HCT116 (cell line): ENCODE data around the gene MAP4K2. TPM values are rescaled to one million over a fixed set of nuclear protein-coding genes. Genes with fewer than 3 reads are reported as not detected.

Experiments
- ATAC-seq: fragments of 200-7000 bp; cut with Tn5 transposase; 2 replicates; pipeline ENCODE4 v1.9.1; 2020; ENCODE audit warnings: mild to moderate bottlenecking, moderate library complexity
- BruUV-seq: library from RNA; stranded (reverse); fragments of 400-500 nt; replicated peaks from 2 replicates; lab custom pipeline; 2021; lab: Mats Ljungman, UMichigan
- CTCF ChIA-PET: fragments of 300-600 bp; sonication (Branson Sonifier 250); formaldehyde crosslinking; loops from one replicate; lab custom pipeline; 2021; ENCODE audit warnings: antibody characterized with exemption; lab: Charles Lee
- POLR2A ChIA-PET: fragments of 300-600, 350-600 bp; sonication (Branson Sonifier 250); formaldehyde crosslinking; loops from one replicate; lab custom pipeline; 2021; ENCODE audit warnings: antibody characterized with exemption; lab: Charles Lee
- RAD21 ChIA-PET, 2 experiments: fragments of 300-600 bp; sonication (Branson Sonifier 250); formaldehyde crosslinking; loops; one replicate each; lab custom pipeline; 2023; ENCODE audit warnings: low total read pairs in 2 of 2; ENCODE audit not compliant: uncharacterized antibody in 2 of 2, unreplicated experiment in 2 of 2, low non-redundant PET in 1 of 2; lab: Charles Lee
- DNase-seq: peaks from one replicate; pipeline ENCODE4 v3.0.0-alpha.2; 2010; ENCODE audit warnings: low read depth, low spot score
- H2AFZ ChIP-seq: fragments of 200-600 bp; shearing (Covaris generic), sonication (generic); 2 replicates; pipeline ENCODE4 v1.6.1; 2017; ENCODE audit warnings: low read depth, mixed run types, mixed read lengths, antibody characterized with exemption, low read length; ENCODE audit not compliant: poor library complexity, severe bottlenecking
- H3K27ac ChIP-seq: 2 replicates; pipeline ENCODE4 v1.5.1; 2012; ENCODE audit warnings: low read depth, low read length
- H3K27me3 ChIP-seq: fragments of 200-600 bp; sonication (generic); 2 replicates; pipeline ENCODE4 v1.6.1; 2016; ENCODE audit warnings: mixed run types, low read length, mixed read lengths; ENCODE audit not compliant: insufficient read depth
- H3K36me3 ChIP-seq, 2 experiments: fragments of 200-500 bp in 1 of 2; fragments of 200-600 bp in 1 of 2; sonication (Bioruptor generic) in 1 of 2; sonication (generic) in 1 of 2; 2 replicates each; pipeline versions ENCODE4 v1.5.1 to v1.6.1; 2014 to 2016; ENCODE audit warnings: low read length in 2 of 2, inconsistent platforms in 1 of 2, mixed read lengths in 1 of 2, mixed run types in 1 of 2; ENCODE audit not compliant: insufficient read depth in 2 of 2, control insufficient read depth in 1 of 2
- H3K4me1 ChIP-seq, 2 experiments: fragments of 200-600 bp in 1 of 2; sonication (generic) in 1 of 2; 2 replicates each; pipeline versions ENCODE4 v1.5.1 to v1.6.1; 2012 to 2017; ENCODE audit warnings: low read length in 2 of 2, inconsistent platforms in 1 of 2, mild to moderate bottlenecking in 1 of 2, mixed read lengths in 1 of 2, mixed run types in 1 of 2, moderate library complexity in 1 of 2; ENCODE audit not compliant: insufficient read depth in 2 of 2, control insufficient read depth in 1 of 2
- H3K4me2 ChIP-seq: fragments of 200-600 bp; sonication (generic); 2 replicates; pipeline ENCODE4 v1.6.1; 2017; ENCODE audit warnings: mixed run types, low read length, mixed read lengths
- H3K4me3 ChIP-seq, 2 experiments: fragments of 200-600 bp in 1 of 2; sonication (generic) in 1 of 2; replicated peaks in 1 of 2; 2 replicates each; pipeline ENCODE4 v1.5.1; 2011 to 2016; ENCODE audit warnings: low read length in 2 of 2, control low read depth in 1 of 2, low read depth in 1 of 2, mild to moderate bottlenecking in 1 of 2, mixed read lengths in 1 of 2, mixed run types in 1 of 2
- H3K79me2 ChIP-seq: fragments of 200-600 bp; sonication (generic); 2 replicates; pipeline ENCODE4 v1.6.1; 2017; ENCODE audit warnings: mild to moderate bottlenecking, mixed run types, low read length, moderate library complexity, mixed read lengths; ENCODE audit not compliant: insufficient read depth
- H3K9ac ChIP-seq: fragments of 200-600 bp; sonication (generic); 2 replicates; pipeline ENCODE4 v1.6.1; 2016; ENCODE audit warnings: low read length, mixed read lengths
- H3K9me2 ChIP-seq: fragments of 200-600 bp; sonication (generic), shearing (Covaris generic); 2 replicates; pipeline ENCODE4 v1.6.1; 2017; ENCODE audit warnings: mixed run types, mild to moderate bottlenecking, moderate library complexity; ENCODE audit not compliant: insufficient read depth
- H3K9me3 ChIP-seq, 2 experiments: fragments of 200-500 bp in 1 of 2; fragments of 200-600 bp in 1 of 2; sonication (Bioruptor generic) in 1 of 2; sonication (generic) in 1 of 2; 2 replicates each; pipeline ENCODE4 v1.6.1; 2014 to 2017; ENCODE audit warnings: low read length in 2 of 2, mixed read lengths in 2 of 2, inconsistent platforms in 1 of 2, low read depth in 1 of 2, mild to moderate bottlenecking in 1 of 2, mixed run types in 1 of 2, moderate library complexity in 1 of 2; ENCODE audit not compliant: control insufficient read depth in 1 of 2, insufficient read depth in 1 of 2
- H4K20me1 ChIP-seq: fragments of 200-600 bp; sonication (generic), shearing (Covaris generic); 2 replicates; pipeline ENCODE4 v1.6.1; 2017; ENCODE audit warnings: mixed run types, mild to moderate bottlenecking, moderate library complexity; ENCODE audit not compliant: insufficient read depth
- ATF3 ChIP-seq: IDR thresholded peaks from 2 replicates; pipeline ENCODE4 v1.6.1; 2012
- CBX3 ChIP-seq: IDR thresholded peaks from 2 replicates; pipeline ENCODE4 v1.6.1; 2012; ENCODE audit warnings: low read depth
- CEBPB ChIP-seq: IDR thresholded peaks from 2 replicates; pipeline ENCODE4 v1.6.1; 2012; ENCODE audit warnings: low read depth
- EGR1 ChIP-seq: IDR thresholded peaks from 2 replicates; pipeline ENCODE4 v1.6.1; 2012; ENCODE audit warnings: low read depth
- ELF1 ChIP-seq: IDR thresholded peaks from 2 replicates; pipeline ENCODE4 v1.6.1; 2012; ENCODE audit warnings: low read depth, borderline replicate concordance
- EZH2 ChIP-seq: fragments of 200-600 bp; sonication (generic); IDR thresholded peaks from 2 replicates; pipeline ENCODE4 v1.6.1; 2017; ENCODE audit warnings: antibody characterized with exemption, mixed run types
- EZH2phosphoT487 ChIP-seq: fragments of 200-600 bp; IDR thresholded peaks from 2 replicates; pipeline ENCODE4 v1.6.1; 2018; ENCODE audit warnings: antibody characterized with exemption, borderline replicate concordance
- JUND ChIP-seq: IDR thresholded peaks from 2 replicates; pipeline ENCODE4 v1.6.1; 2012
- POLR2AphosphoS5 ChIP-seq: IDR thresholded peaks from 2 replicates; pipeline ENCODE4 v1.6.1; 2011; ENCODE audit warnings: mild to moderate bottlenecking, low read depth, low read length, moderate library complexity
- REST ChIP-seq: IDR thresholded peaks from 2 replicates; pipeline ENCODE4 v1.6.1; 2012; ENCODE audit warnings: low read depth
- SIN3A ChIP-seq: IDR thresholded peaks from 2 replicates; pipeline ENCODE4 v1.6.1; 2012; ENCODE audit warnings: low read depth
- SP1 ChIP-seq: IDR thresholded peaks from 2 replicates; pipeline ENCODE4 v1.6.1; 2012; ENCODE audit warnings: low read depth
- SRF ChIP-seq: IDR thresholded peaks from 2 replicates; pipeline ENCODE4 v1.6.1; 2012; ENCODE audit warnings: low read depth
- TCF7L2 ChIP-seq: IDR thresholded peaks from 2 replicates; pipeline ENCODE4 v1.7.0; 2011; ENCODE audit warnings: borderline replicate concordance, inconsistent platforms; ENCODE audit not compliant: insufficient read depth, insufficient read length; ENCODE audit errors: extremely low read depth
- YY1 ChIP-seq: IDR thresholded peaks from 2 replicates; pipeline ENCODE4 v1.6.1; 2011; ENCODE audit warnings: low read length, low read depth, moderate library complexity, mild to moderate bottlenecking; ENCODE audit not compliant: insufficient replicate concordance; ENCODE audit errors: extremely low read depth
- ZBTB33 ChIP-seq: IDR thresholded peaks from 2 replicates; pipeline ENCODE4 v1.6.1; 2011; ENCODE audit warnings: mild to moderate bottlenecking, low read length, moderate library complexity; ENCODE audit not compliant: insufficient replicate concordance; ENCODE audit errors: extremely low read depth
- ZFX ChIP-seq: fragments of 450-650 bp; IDR thresholded peaks from 2 replicates; pipeline ENCODE4 v1.6.1; 2017
- intact Hi-C: fragments of 100-400 bp; cut with micrococcal nuclease; formaldehyde crosslinking; loops from 2 replicates; pipeline ENCODE4 v1.10.0; 2022
- total RNA-seq: library from RNA; stranded (reverse); gene quantifications from one replicate; pipeline ENCODE4 v1.2.1, GENCODE V29; 2021; ENCODE audit not compliant: unreplicated experiment
- TF ChIP-seq, protein P1 (sequence below): IDR thresholded peaks from 2 replicates; pipeline ENCODE4 v1.6.1; 2012

MAP4K2 gene
- total RNA-seq, 1 experiment from 2014 or later, result 44.2 TPM

DNA sequence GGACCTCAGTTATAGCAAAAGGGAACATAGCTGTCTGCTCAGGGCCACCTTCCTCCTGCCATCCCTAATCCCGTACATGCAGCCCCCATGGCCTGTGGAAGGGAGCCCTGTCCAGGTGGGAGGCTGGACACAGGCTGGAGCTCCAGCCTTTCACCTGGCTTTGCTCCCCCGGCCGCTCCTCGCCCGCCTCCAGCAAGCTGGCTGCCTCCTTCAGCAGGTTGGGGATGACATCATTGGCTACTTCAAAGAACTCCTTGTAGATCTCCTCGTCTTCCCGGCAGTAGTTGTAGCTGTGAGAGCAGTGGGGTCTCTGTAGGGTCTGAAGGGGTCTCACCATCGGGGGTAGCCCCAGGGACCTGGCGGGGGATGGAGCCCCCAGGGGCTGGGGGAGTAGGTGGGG is 2.5 kb upstream of the MAP4K2 start:
- Histone ChIP-seq H3K4me1 (peaks cover 23 to 34% of the 10 kb centered on the region in 2 experiments), H3K9me3 (no peaks in the 10 kb centered on the region), H3K9me2 (no peaks in the 10 kb centered on the region), H3K36me3 (peaks cover 5 to 10% of the 10 kb centered on the region in 2 experiments; a peak in 2 of 4 replicates), H3K9ac (no peak overlapping the region), H3K27ac (no peak overlapping the region; the same call in 1 of the 2 replicates), H2AFZ (no peak overlapping the region), H3K27me3 (no peaks in the 10 kb centered on the region), H3K79me2 (peaks cover 13% of the 10 kb centered on the region; the same call in 1 of the 2 replicates), H3K4me3 (no peak overlapping the region), H3K4me2 (no peak overlapping the region), H4K20me1 (no peaks in the 10 kb centered on the region)
- no peak for ATAC-seq
- ChIA-PET POLR2A (no interaction called here), RAD21 (no interaction called here), CTCF (no interaction called here)
- BruUV-seq, result no TSS peak
- TF ChIP-seq, protein P1, sequence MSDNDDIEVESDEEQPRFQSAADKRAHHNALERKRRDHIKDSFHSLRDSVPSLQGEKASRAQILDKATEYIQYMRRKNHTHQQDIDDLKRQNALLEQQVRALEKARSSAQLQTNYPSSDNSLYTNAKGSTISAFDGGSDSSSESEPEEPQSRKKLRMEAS, result no peak
- TF ChIP-seq EGR1, result no peak
- no peak for TF ChIP-seq REST
- TF ChIP-seq ATF3, result no peak
- no peak for TF ChIP-seq EZH2phosphoT487
- no peak for TF ChIP-seq EZH2
- no peak for TF ChIP-seq ELF1
- no peak for TF ChIP-seq JUND
- TF ChIP-seq YY1, result no peak
- no peak for TF ChIP-seq SRF
- TF ChIP-seq SIN3A, result no peak
- TF ChIP-seq POLR2AphosphoS5, result no peak
- no peak for TF ChIP-seq CBX3
- TF ChIP-seq ZFX, result no peak
- TF ChIP-seq TCF7L2, result no peak
- no peak for TF ChIP-seq ZBTB33
- no peak for TF ChIP-seq SP1
- no peak for TF ChIP-seq CEBPB
- intact Hi-C loops, result no loop called here
- DNase-seq, result no peak
